A549 treated with GW870086 at 1 μM for 4 hours (cell line): ENCODE measurements around the gene IGF2BP3. TPM values are rescaled to one million over a fixed set of nuclear protein-coding genes. Genes with fewer than 3 reads are reported as not detected.

Experiments
- total RNA-seq: library from RNA; stranded (reverse); fragments of 200-300 nt; extraction: Qiagen RNA extraction; gene quantifications from 5 replicates; pipeline ENCODE4 v1.2.3, GENCODE V29; 2022; ENCODE audit warnings: low read depth

Gene IGF2BP3
- 22.2 to 31.3 TPM (median 28.9 TPM) in 5 replicates for total RNA-seq

GRCh38 chr7:23470330-23471105 lies at the start of gene IGF2BP3:
IGF2BP3 (minus strand) TSS chr7:23470491; CDS start chr7:23470110, 381 bp downstream.

GRCh38 chr7:23298885-23299769 lies 171.2 kb downstream of the IGF2BP3 start, which contains the start of gene MALSU1:
MALSU1 (plus strand) TSS chr7:23299339; CDS start chr7:23299353, 14 bp downstream.

Other genes starting within 250 kb of the IGF2BP3 start
- 2.5 to 4.7 TPM (median 3.4 TPM) in 5 replicates for gene GPNMB, start 223.7 kb downstream of the IGF2BP3 start, total RNA-seq
- gene MALSU1, start 171.2 kb downstream of the IGF2BP3 start, total RNA-seq, result 74.8 to 98.5 TPM (median 95.0 TPM) in 5 replicates
- gene TRA2A, start 61.5 kb upstream of the IGF2BP3 start, total RNA-seq, result 66.4 to 78.6 TPM (median 74.4 TPM) in 5 replicates
- gene CCDC126, start 126.9 kb upstream of the IGF2BP3 start, total RNA-seq, result 2.2 to 3.9 TPM (median 3.6 TPM) in 5 replicates
- 0.28 to 0.53 TPM (median 0.39 TPM) in 4 of 5 replicates, not detected in the other for gene FAM221A, start 209.7 kb upstream of the IGF2BP3 start, total RNA-seq
- gene STK31, start 239.7 kb upstream of the IGF2BP3 start, total RNA-seq, result 0.39 to 1.1 TPM (median 0.66 TPM) in 5 replicates